Effector memory CD4-positive, alpha-beta T cell (primary cell): Measurements from ENCODE around the gene CHURC1.

Experiments used
- DNase-seq, 3 donors: peaks; one replicate each; pipeline ENCODE4 v3.0.0-alpha.2; 2020
- H3K27ac ChIP-seq: 2 replicates; pipeline ENCODE4 v1.7.0; 2013; ENCODE audit warnings: mild to moderate bottlenecking, low read length, moderate library complexity; ENCODE audit not compliant: insufficient read depth, poor library complexity, severe bottlenecking
- H3K27me3 ChIP-seq: replicated peaks from 2 replicates; pipeline ENCODE4 v1.7.0; 2013; ENCODE audit warnings: mild to moderate bottlenecking, low read length; ENCODE audit not compliant: insufficient read depth, control insufficient read depth, poor library complexity, severe bottlenecking
- H3K36me3 ChIP-seq: 2 replicates; pipeline ENCODE4 v1.7.0; 2013; ENCODE audit warnings: mild to moderate bottlenecking, low read length, moderate library complexity; ENCODE audit not compliant: control insufficient read depth, insufficient read depth
- H3K4me1 ChIP-seq: 2 replicates; pipeline ENCODE4 v1.7.0; 2013; ENCODE audit warnings: low read length, mild to moderate bottlenecking; ENCODE audit not compliant: control insufficient read depth, insufficient read depth, poor library complexity, severe bottlenecking
- H3K4me3 ChIP-seq: 2 replicates; pipeline ENCODE4 v1.7.0; 2013; ENCODE audit warnings: low read length, low read depth, mild to moderate bottlenecking; ENCODE audit not compliant: insufficient read depth, poor library complexity, severe bottlenecking
- H3K9me3 ChIP-seq: 2 replicates; pipeline ENCODE4 v1.7.0; 2013; ENCODE audit warnings: mild to moderate bottlenecking, low read length, moderate library complexity; ENCODE audit not compliant: control insufficient read depth

CHURC1 gene

GRCh38 chr14:64979336-64980074 lies 65.2 kb downstream of the CHURC1 start:
- H3K27ac ChIP-seq: no peak overlapping the region
- peaks cover 4% of the 10 kb centered on the region for H3K4me1 ChIP-seq
- no peak for DNase-seq
- H3K9me3 ChIP-seq: no peaks in the 10 kb centered on the region
- H3K4me3 ChIP-seq: no peak overlapping the region
- no peaks in the 10 kb centered on the region for H3K27me3 ChIP-seq
- no peaks in the 10 kb centered on the region for H3K36me3 ChIP-seq

- no peak overlapping the region for H3K27ac ChIP-seq
- DNase-seq: no peak
- no peaks in the 10 kb centered on the region for H3K36me3 ChIP-seq
- H3K27me3 ChIP-seq: no peaks in the 10 kb centered on the region
- no peak overlapping the region for H3K4me3 ChIP-seq
- H3K4me1 ChIP-seq: peaks cover 4% of the 10 kb centered on the region
- no peaks in the 10 kb centered on the region for H3K9me3 ChIP-seq
Measured at GRCh38 chr14:64983439-64984310, 69.4 kb downstream of the CHURC1 start.
